OCI-LY7 (cell line): Measurements from ENCODE around the gene RPL27A.

Experiments
- EZH2phosphoT487 ChIP-seq: fragments of 200-600 bp; sonication (generic); IDR thresholded peaks from 2 replicates; pipeline ENCODE4 v1.6.1; 2018; ENCODE audit warnings: low read depth, borderline replicate concordance, mild to moderate bottlenecking, mixed run types, antibody characterized with exemption, low read length, moderate library complexity, mixed read lengths
- TF ChIP-seq, protein P1 (sequence below): fragments of 200-600 bp; sonication (generic); conservative IDR thresholded peaks from 2 replicates; pipeline ENCODE4 v1.5.1; 2014; ENCODE audit warnings: mild to moderate bottlenecking, antibody characterized with exemption, low read length, moderate library complexity, mixed read lengths

GRCh38 chr11:8712506-8712905 lies 29.9 kb downstream of the RPL27A start:
- TF ChIP-seq, protein P1, sequence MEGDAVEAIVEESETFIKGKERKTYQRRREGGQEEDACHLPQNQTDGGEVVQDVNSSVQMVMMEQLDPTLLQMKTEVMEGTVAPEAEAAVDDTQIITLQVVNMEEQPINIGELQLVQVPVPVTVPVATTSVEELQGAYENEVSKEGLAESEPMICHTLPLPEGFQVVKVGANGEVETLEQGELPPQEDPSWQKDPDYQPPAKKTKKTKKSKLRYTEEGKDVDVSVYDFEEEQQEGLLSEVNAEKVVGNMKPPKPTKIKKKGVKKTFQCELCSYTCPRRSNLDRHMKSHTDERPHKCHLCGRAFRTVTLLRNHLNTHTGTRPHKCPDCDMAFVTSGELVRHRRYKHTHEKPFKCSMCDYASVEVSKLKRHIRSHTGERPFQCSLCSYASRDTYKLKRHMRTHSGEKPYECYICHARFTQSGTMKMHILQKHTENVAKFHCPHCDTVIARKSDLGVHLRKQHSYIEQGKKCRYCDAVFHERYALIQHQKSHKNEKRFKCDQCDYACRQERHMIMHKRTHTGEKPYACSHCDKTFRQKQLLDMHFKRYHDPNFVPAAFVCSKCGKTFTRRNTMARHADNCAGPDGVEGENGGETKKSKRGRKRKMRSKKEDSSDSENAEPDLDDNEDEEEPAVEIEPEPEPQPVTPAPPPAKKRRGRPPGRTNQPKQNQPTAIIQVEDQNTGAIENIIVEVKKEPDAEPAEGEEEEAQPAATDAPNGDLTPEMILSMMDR = no peak
- TF ChIP-seq EZH2phosphoT487 = no peak
